Muscle of back (tissue), 11 donors: ENCODE results near the gene KIAA0319L. TPM values are rescaled to one million over a fixed set of nuclear protein-coding genes. Genes with fewer than 3 reads are reported as not detected.

Source experiments
- DNase-seq, 3 donors: peaks; one replicate each; pipeline versions ENCODE4 v3.0.0 to v3.0.0-alpha.2; 2013
- polyA plus RNA-seq, 10 donors: library from polyadenylated mRNA; unstranded; fragments of 120-200 nt; gene quantifications; one replicate each; pipeline ENCODE4 v1.2.1, GENCODE V29; 2013; ENCODE audit not compliant: insufficient read length in 10 of 10

KIAA0319L gene
- polyA plus RNA-seq, 10 donors = 25.8 to 50.7 (median 33.4) TPM

- no peak for DNase-seq
These were observed 166.4 kb downstream of the KIAA0319L start for GRCh38 chr1:35390600-35391494.

GRCh38 chr1:35386959-35387358 lies 170.2 kb downstream of the KIAA0319L start:
- DNase-seq = no peak

- no peak for DNase-seq
These were observed 170.9 kb downstream of the KIAA0319L start for GRCh38 chr1:35386290-35386689.

Other genes with a start within 250 kb of the KIAA0319L start
- 10 to 100 TPM; 10.1 to 15.6 (median 14.4) TPM for gene NCDN, start 396 bp upstream of the KIAA0319L start, polyA plus RNA-seq
- gene TFAP2E, start 15.9 kb upstream of the KIAA0319L start, polyA plus RNA-seq = 1 to 10 TPM in 1 of 10 donors, under 1 TPM in 9; 0.25 to 1.5 (median 0.56) TPM
- 10 to 100 TPM; 52.9 to 68.0 (median 59.8) TPM for gene PSMB2, start 84.1 kb upstream of the KIAA0319L start, polyA plus RNA-seq
- gene C1orf216, start 161.5 kb upstream of the KIAA0319L start, polyA plus RNA-seq = 10 to 100 TPM in 6 of 10 donors, 1 to 10 TPM in 4; 8.7 to 17.5 (median 10.8) TPM
- 10 to 100 TPM in 1 of 10 donors, 1 to 10 TPM in 9; 4.8 to 13.5 (median 6.8) TPM for gene CLSPN, start 212.6 kb upstream of the KIAA0319L start, polyA plus RNA-seq